GM10248 (cell line): ENCODE measurements around the gene PHF20.
"Not testable (repeated sequence)": the region's sequence is repeated elsewhere in the genome, so short reads cannot be mapped to it uniquely, and the experiment has no call there.

Experiments used
- CTCF ChIA-PET: fragments of 300-600 bp; sonication (Branson Sonifier 250); formaldehyde crosslinking; extraction: SDS; loops from one replicate; lab custom pipeline; 2021; ENCODE audit warnings: antibody characterized with exemption; lab: Yijun Ruan, JAX
- POLR2A ChIA-PET: fragments of 350-650 bp; sonication (Branson Sonifier 250); formaldehyde crosslinking; extraction: SDS; loops from one replicate; lab custom pipeline; 2020; ENCODE audit warnings: antibody characterized with exemption; lab: Yijun Ruan, JAX
- DNase-seq: peaks from one replicate; pipeline ENCODE4 v3.0.0; 2012; ENCODE audit errors: extremely low spot score
- TF ChIP-seq, protein P1 (sequence below): IDR thresholded peaks from 2 replicates; pipeline ENCODE4 v1.5.1; 2012; ENCODE audit warnings: mild to moderate bottlenecking, low read depth; ENCODE audit errors: extremely low read depth, missing control alignments, control extremely low read depth

PHF20 gene

DNA sequence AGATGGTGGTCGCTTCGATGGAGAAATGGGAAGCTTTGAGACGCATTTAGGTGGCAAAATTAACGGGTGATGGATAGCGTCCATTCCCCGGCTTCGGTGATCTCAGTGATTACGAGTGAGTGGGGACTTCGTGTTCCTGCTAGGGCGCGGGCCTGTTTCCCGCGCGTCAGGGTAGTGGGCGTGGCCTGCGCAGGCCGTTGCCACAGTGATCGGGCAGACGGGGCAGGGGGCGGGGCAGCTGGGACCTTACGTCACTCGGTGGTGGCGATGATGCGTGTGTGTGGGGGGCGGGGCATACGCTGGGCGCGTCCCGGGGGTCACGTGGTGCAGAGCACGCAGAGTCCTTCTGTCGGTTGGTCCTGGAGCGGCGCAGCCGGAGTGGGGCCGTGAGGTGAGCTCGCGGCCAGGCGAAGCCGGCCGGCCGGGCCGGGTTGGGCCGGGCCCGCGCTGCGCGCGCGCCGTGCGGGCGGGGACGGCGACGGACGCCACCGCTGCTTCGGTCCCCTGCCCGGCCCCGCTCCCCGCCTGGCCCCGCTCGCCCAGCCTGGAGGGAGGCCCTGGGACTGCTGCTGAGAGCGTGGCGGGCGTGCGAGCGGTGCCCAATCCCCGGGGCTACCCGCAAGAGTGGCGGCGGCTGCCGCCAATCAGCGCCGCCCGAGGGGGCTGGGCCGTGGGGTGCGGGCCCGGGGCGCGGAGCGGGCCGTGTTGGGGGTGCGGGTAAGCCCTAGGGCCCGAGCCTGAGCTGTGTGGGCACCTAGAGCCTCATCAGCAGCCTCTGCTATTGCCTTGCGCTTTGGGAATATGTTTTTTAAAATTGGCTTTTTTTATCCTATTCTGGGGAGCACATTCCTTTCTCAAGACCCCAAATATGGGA is at the start of gene PHF20:
Gene PHF20 (plus strand): TSS at position 327 of the 874 bp plus-strand sequence. CDS start 29,508 bp downstream, outside the sequence.
- TF ChIP-seq, protein P1, sequence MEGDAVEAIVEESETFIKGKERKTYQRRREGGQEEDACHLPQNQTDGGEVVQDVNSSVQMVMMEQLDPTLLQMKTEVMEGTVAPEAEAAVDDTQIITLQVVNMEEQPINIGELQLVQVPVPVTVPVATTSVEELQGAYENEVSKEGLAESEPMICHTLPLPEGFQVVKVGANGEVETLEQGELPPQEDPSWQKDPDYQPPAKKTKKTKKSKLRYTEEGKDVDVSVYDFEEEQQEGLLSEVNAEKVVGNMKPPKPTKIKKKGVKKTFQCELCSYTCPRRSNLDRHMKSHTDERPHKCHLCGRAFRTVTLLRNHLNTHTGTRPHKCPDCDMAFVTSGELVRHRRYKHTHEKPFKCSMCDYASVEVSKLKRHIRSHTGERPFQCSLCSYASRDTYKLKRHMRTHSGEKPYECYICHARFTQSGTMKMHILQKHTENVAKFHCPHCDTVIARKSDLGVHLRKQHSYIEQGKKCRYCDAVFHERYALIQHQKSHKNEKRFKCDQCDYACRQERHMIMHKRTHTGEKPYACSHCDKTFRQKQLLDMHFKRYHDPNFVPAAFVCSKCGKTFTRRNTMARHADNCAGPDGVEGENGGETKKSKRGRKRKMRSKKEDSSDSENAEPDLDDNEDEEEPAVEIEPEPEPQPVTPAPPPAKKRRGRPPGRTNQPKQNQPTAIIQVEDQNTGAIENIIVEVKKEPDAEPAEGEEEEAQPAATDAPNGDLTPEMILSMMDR: no peak
- DNase-seq: peak; percentile 96
- POLR2A ChIA-PET: interaction anchor here (0.6 to 2.5 kb wide), 5 partner anchors 10 to 44 kb away, joined by 3 to 21 read pairs (median 4); partner anchors contain the start of gene RBM39
- CTCF ChIA-PET: interaction anchor here (0.9 to 3.7 kb wide), 5 partner anchors 10 to 28 kb away, joined by 3 to 27 read pairs (median 4); partner anchors contain the start of gene RBM39

- ChIA-PET CTCF (interaction anchor here (1.0 kb wide), 1 partner anchor 8 kb away, joined by 4 read pairs; no protein-coding TSS in a partner anchor), POLR2A (interaction anchor here (0.7 to 2.6 kb wide), 4 partner anchors 10 to 19 kb away, joined by 3 to 8 read pairs (median 4); partner anchors contain the start of gene RBM39)
- not testable (repeated sequence) for DNase-seq
Measured at GRCh38 chr20:35723275-35723639, 48.6 kb upstream of the PHF20 start.

GRCh38 chr20:35723652-35724320 is 48.0 kb upstream of the PHF20 start:
- CTCF ChIA-PET: interaction anchor here (1.0 kb wide), 1 partner anchor 9 kb away, joined by 4 read pairs; no protein-coding TSS in a partner anchor
- POLR2A ChIA-PET: interaction anchor here (0.7 to 2.6 kb wide), 5 partner anchors 10 to 19 kb away, joined by 3 to 8 read pairs (median 5); partner anchors contain the start of gene RBM39
- not testable (repeated sequence) for DNase-seq

- ChIA-PET POLR2A (interaction anchor here (0.5 to 2.6 kb wide), 9 partner anchors 9 to 1210 kb away, joined by 3 to 8 read pairs (median 5); partner anchors contain the start of gene RBM39), CTCF (interaction anchor here (1.0 to 1.4 kb wide), 2 partner anchors 10 to 12 kb away, joined by 3 to 4 read pairs; no protein-coding TSS in a partner anchor)
- TF ChIP-seq, protein P1: no peak
- no peak for DNase-seq
Measured at GRCh38 chr20:35724321-35725230, 47.2 kb upstream of the PHF20 start.

DNA sequence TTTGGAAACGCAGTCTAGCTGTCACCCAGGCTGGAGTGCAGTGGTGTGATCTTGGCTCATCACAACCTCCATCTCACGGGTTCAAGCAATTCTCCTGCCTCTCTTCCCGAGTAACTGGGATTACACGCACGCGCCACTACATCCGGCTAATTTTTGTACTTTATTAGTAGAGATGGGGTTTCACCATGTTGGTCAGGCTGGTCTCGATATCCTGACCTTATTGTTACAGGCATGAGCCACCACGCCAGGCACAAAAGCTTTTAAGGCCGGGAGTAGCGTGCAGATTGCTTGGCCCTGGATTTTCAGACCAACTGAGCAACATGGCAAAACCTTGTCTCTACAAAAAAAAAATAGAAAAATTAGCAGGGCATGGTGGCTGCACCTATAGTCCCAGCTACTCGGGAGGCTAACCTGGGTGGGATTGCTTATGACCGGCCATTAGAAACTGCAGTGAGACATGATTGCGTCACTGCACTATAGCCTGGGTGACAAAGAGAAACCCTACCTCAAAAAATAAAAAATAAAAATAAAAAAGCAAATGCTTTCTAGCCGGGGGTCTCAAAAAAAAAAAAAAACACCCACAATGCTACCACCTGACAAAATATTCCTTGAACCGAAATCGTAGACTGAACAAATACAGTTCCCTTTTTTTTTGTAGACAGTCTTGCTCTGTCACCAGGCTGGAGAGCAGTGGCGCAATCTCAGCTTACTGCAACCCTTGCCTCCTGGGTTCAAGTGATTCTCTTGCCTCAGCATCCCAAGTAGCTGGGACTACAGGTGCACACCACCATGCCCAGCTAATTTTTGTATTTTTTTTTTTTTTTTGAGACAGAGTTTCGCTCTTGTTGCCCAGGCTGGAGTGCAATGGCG is 44.7 kb upstream of the PHF20 start:
- no peak for DNase-seq
- POLR2A ChIA-PET: interaction anchor here (0.6 to 7.0 kb wide), 9 partner anchors 8 to 227 kb away, joined by 3 to 81 read pairs (median 4); partner anchors contain the start of genes PHF20 and RBM39
- TF ChIP-seq, protein P1: no peak

GRCh38 chr20:35729283-35729807 is 42.5 kb upstream of the PHF20 start:
- DNase-seq: no peak
- POLR2A ChIA-PET: interaction anchor here (1.6 to 7.0 kb wide), 3 partner anchors 10 to 65 kb away, joined by 7 to 81 read pairs (median 19); partner anchors contain the start of genes CPNE1, RBM12 and RBM39
- TF ChIP-seq, protein P1: no peak
- CTCF ChIA-PET: interaction anchor here (1.1 kb wide), 1 partner anchor 10 kb away, joined by 3 read pairs; no protein-coding TSS in a partner anchor

More for the DNA sequence above, 44.7 kb upstream of the PHF20 start:
- CTCF ChIA-PET: no interaction called here
